Measurements from ENCODE around the gene WDR45B.

WDR45B gene

DNA sequence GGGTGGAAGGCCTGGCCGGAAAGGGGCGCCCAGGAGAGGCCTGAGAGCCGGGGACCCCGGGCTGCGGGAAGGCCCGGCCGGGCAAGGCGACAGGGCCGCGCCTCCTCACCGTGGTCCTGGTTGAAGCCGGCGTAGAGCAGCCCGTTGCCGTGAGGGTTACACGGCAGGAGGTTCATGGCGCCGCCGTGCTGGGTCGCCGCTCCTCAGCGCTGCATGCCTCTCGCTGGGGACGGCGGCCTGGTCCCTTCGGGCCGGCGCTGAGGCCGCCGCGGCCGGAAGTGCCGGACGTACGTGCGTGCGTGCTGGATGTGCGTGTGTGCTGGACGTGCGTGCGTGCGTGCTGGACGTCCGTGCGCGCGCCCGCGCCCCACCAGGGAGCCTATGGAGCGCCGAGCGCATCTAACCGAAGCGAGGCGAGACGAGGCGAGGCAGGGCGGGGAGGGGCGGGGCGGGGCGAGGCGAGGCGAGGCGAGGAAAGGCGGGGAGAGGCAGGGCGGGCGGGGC lies at the start of gene WDR45B:
Gene WDR45B, minus strand, starts transcription at position 280 of the 504 bp plus-strand sequence. Its CDS starts 104 bp downstream, at position 176.
- peak; percentile 87 for DNase-seq

DNA sequence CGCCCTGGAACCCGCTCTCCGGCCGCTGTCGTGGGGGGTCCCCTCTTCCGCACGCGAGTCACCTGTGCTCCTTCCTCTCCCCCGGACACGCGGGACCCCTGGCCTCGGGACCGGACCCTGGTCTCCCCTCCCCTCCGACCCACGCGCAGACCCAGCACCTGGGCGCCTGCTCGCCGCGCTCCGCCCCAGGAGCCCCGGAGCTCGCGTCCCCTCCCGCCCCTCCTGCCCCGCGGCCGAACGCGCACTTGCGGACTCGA lies 49.5 kb upstream of the WDR45B start:
- no peak for DNase-seq

DNA sequence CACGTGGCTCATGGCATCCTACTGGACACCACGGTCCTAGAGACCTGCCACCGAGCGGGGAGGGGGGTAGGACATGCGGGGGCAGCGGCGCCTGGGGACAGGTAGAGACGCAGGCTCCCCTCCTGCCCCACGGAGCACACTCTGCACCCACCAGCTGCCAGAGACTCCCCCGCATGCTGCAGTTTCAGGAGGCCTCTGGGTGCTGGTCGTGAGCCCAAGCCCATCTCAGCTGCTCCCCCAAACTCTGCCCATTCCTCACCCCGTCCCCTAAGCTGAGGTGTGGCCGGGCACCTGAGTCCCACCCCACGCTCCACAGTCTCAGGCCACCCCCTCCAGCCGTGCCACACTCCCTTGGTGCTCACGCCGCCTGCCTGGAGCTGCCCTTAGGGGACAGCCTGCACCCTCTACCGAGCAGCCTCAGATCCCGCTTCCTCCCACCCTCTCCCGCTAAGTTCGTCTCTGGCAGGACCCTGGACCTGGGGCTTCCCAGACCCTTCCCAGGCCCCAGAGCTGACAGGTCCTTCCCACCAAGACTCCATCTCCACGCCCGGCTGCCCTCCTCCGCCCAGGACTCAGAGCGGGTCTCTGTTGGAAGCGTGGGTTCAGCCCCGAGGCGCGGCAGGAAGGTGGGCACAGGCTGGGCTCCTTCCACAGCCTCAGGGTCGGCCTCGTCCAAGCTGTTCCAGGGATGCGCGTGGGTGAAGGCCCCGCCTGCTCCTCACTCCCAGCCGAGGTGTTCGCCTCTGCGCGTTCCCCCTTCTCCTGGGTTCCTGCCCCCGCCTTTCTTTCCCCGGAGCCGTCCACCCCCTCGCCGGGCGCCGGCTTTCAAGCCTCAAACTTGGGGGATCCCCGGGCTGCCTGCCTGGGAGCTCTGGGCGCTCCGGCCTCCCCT lies 48.9 kb upstream of the WDR45B start:
- peak; percentile 19 for DNase-seq

DNA sequence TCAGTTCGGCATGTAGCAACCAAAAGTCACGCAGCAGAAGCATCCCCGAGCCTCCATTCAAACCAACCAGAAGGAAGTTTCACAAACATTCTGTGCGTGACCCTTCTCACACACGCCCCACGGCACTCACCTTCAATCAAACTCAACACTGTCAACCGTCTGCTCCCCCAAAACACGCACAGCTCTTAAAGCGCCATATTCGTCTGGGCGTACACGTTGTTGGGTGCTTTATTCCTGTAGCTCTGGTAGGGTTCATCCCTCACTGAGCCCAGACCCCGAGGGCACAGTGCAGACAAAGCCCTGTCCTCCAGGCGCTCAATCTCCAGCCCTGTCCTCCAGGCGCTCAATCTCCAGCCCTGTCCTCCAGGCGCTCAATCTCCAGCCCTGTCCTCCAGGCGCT lies 48.0 kb upstream of the WDR45B start:
- DNase-seq = no peak

DNA sequence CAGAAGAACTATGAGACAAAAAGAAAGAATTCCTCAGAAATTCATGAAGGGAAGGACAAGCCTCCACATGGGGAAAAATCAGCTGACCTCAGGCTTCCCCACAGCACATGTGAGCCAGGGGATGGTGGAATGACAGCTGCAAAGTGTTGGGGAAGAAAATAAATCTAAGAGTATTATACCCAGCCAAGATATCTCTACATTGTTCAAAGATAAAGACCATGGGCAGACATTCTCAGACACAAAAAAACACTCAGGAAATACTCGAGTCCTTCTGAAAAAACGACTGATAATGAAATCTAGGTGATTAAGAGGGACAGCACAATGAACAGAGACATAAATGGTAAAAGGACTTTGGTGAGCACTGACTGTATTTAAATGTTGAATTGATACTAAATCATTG lies 46.4 kb upstream of the WDR45B start:
- DNase-seq = no peak

DNA sequence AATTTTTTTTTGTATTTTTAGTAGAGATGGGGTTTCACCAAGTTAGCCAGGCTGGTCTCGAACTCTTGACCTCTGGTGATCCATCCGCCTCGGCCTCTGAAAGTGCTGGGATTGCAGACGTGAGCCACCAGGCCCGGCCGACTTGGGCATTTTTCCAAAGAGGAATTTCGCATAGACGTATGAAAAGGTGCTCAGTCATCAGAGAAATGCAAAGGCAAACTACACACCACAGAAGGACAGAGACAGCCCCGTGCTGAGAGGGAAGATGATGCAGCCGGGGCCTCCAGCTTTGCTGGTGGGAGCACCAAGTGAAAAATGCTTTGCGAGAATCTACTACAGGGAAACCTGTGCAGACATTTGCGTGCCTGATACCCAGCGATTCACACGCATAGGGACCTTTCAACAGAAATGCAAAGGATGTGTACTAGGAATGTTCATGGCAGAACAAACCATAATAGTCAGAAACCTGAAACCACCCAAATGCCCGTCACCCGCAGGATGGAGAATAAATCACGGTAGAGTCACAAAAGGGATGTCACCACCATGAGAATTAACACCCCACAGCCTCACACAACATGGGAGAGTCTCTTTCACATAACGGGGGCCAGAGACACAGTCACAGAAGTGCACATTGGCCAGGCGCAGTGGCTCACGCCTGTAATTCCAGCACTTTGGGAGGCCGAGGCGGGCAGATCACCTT lies 45.1 kb upstream of the WDR45B start:
- no peak for DNase-seq

DNA sequence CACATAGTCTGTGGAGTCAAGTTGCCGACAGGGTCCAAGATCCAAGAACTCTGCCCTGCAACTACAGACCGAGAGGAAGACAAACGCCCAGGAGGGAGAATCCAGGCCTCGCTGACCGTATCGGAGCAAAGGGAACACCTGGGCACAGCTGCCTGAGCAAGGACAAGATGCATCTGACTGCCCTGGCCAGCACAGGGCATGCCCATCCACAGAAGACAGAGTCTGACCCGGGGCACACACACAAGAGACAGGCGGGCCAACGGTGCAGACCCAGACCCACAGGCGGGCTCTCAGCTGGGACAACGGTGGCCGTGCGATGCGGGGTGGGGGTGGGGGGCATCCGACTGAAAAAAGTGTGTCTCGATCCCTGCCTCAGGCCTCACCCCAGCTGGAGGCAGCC lies 44.0 kb upstream of the WDR45B start:
- DNase-seq = no peak

DNA sequence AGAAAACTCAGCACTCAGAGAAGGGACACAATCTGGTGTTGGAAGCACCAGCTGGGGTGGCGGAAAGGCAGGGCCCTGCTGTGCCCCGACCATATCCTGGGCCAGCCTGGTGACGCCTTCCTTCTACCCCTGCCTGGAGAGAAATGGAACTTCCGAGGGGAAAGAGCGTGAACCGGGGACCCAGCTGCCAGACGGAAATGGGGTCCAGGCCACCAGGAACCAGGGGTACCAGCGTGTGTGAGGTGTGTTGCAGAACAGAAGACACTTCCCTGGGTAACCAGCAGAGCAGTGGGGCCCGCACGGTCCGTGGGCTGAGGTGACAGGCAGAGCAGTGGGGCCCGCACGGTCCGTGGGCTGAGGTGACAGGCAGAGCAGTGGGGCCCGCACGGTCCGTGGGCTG lies 43.5 kb upstream of the WDR45B start:
- no peak for DNase-seq

DNA sequence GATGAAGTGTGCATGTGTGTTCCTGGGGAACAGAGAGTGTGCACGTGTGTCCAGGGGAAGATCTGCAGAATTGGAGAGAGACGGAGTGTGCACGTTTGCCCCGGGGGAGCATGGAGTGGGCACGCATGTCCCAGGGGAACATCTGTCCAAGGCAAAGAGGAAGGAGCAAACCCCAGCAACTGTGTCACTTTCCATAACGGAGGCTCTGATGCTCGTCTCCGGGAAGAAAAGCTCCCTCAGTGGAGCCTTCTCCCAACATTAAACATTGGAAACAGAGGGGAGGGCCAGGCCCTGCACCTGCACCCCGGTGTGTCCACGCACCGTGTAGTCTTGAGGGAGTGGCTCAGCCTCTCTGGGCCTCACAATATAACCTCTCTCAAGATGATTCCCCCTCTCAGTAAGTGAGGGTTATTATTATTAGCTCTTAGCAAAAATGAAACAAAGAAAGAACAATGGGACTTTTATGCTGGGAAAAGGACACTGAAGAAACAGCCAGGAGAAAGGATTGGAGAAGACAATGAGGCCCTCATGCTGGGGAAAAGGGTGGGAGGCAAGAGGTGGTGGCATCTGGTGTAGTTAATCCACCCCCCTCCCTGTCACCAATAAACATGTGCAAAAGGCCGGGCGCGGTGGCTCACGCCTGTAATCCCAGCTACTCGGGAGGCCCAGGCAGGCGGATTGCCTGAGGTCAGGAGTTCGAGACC lies 42.7 kb upstream of the WDR45B start:
- DNase-seq = no peak

DNA sequence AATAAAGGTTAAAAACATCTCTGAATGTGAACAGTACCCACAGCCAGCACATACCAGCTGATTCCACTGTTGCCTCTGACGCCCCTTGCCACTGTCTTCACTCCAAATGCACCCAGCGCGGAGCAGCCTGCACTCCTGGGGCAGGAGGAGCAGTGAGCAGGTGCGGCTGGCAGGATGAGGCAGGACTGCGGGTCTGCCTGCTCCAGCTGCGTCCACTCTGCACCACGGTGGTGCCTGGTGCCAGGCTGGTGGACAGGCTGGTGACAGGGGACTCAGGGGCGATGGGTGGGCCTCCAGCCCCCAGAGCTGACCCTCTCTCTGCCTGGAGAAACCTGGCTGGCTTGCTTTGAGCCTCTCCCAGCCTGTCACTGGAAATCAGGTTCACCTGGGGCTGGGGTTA lies 40.8 kb upstream of the WDR45B start:
- DNase-seq = no peak

DNA sequence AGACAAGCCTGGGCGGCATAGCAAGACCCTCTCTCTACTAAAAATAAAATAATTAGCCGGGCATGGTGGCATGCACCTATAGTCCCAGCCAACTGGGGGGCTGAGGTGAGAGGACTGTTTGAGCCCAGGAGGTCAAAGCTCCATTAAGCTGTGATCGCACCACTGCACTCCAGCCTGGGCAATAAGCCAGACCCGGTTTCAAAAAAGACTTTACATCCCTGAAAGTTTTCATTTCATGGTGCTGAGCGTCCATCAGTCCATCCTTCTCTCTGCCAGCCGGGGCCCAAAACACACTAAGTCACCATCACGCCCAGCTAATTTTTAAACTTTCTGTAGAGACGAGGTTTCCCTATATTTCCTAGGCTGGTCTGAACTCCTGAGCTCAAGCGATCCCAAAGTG lies 39.6 kb upstream of the WDR45B start:
- no peak for DNase-seq

DNA sequence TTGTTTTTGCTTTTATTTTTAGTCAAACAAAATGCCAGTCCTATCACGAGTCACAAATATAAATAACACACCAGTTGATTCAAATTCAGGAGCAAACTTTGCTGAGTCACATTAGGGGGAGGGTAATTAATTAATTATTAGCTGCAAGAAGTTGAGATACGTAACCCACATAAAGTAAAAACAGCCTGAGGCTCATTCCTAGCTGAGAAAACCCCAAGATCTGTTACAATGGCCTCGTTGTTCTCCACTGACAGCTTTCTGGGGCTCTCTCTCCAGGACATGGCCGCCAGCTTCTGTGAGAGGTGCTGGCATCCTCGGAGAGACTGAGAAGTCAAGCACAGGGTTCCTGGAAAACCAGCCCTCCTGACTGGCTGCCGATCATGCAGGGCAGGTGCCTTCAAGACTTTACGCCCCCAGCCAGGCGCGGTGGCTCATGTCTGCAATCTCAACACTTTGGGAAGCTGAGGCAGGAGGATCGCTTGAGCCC lies 39.2 kb upstream of the WDR45B start:
- no peak for DNase-seq

DNA sequence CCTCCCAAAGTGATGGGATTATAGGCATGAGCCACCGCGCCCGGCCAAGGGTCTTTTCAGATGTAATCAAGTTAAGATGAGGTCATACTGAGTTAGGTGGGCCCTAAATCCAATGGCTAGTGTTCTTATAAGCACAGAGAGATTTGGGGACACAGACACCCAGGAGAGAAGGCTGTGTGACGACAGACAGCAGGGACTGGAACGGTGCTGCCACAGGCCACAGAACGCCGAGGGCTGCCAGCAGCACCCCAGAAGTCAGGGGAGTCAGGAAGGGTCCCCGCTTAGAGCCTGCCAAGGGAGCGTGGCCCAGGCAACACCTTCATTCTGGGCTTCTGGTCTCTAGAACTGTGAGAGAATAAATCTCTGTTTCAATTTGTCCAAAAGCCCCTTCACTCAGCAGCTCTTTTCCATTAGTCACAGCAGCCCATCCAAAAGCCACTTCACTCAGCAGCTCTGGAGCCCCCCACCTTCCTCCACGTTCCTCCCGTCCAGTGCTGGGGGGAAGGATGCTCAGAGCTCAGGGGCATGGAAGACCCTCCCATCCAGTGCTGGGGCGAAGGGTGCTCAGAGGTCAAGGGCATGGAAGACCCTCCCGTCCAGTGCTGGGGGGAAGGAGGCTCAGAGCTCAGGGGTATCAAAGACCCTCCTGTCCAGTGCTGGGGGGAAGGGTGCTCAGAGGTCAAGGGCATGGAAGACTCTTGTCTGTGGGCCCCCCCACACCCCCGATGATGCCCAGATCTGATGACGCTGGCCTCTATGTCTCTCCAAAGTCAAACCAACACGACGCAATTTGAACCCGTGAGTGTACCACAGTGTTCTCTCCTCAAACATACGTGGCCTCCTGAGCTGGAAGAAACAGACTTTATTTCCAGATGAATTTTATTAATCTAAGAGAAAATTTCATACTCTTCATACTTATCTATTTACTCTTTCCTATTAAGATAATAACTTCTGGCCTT lies 38.4 kb upstream of the WDR45B start:
- no peak for DNase-seq

DNA sequence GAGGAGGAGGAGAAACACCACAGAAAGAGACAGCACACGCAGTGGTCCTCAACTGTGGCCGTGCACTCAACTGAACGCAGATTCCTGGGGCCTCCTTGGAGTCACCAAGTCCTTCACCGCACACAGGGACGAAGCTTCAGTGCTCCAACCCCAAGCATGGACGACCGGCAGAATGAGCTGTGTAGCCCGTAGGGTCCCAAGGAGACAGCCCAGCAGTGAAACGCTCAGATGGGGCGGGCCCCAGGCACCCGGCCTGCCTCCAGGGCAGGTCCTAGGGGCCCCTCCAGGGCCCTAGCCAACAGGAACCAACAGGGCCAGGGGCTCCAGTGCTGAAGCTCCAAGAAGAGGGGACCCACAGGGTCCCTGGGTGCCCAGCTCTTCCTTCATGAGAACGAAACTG lies 37.0 kb upstream of the WDR45B start:
- DNase-seq = no peak

DNA sequence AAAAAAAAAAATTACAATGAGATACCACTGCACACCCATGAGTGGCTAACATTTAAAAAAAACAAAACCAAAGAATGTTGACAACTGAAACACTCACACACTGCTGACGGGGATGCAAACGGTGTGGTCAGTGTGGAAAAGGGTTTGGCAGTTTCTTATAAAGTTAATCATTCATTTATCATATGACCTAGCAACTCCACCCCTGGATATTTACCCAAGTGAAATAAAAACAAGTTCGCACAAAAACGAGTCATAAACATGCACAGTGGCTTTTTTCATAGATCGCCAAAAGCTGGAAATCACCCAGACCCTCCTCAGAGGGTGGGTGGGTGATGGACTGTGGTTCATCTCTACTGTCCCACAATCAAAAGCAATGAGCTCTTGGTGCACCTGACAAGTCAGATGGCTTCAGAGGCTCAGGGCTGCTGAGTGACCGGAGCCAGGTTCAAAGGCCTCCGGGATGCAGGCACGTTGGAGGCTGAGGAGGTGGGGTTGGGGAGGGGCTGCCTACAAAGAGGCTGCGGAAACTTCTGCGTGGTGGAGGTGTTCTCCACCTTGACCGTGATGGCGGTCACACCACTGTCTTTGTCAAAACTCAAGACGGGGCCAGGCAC lies 36.1 kb upstream of the WDR45B start:
- no peak for DNase-seq

DNA sequence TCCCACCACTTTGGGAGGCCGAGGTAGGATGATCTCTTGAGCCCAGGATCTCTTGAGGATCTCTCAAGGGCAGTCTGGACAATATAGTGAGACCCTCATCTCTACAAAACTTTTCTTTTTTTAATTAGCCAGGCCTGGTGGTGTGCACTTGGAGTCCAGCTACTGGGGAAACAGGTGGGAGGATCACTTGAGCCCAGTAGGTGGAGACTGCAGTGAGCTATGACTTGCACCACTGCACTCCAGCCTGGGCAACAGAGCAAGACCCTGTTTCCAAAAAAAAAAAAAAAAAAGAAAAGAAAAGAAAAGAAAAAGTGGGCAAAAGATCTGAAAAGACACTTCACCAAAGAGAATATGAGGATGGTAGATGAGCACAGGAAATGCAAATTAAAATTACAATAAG lies 35.3 kb upstream of the WDR45B start:
- no peak for DNase-seq

DNA sequence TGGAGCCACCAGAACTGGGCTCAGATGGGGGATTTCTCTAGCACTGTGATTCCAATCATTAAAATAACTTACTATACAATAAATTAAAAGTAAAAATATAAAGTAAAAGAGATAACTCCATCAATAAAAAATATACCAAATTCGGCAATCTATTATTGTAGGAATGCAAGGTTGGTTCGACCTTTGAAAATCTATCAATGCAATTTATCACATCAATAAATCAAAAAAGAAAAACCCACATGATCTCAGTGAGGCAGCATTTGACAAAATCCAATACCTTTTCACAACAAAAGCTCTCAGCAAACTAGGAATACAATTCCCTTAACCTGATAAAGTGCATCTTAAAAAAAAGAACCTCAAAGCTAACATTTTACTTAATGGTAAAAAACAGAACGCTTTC lies 33.3 kb upstream of the WDR45B start:
- no peak for DNase-seq

DNA sequence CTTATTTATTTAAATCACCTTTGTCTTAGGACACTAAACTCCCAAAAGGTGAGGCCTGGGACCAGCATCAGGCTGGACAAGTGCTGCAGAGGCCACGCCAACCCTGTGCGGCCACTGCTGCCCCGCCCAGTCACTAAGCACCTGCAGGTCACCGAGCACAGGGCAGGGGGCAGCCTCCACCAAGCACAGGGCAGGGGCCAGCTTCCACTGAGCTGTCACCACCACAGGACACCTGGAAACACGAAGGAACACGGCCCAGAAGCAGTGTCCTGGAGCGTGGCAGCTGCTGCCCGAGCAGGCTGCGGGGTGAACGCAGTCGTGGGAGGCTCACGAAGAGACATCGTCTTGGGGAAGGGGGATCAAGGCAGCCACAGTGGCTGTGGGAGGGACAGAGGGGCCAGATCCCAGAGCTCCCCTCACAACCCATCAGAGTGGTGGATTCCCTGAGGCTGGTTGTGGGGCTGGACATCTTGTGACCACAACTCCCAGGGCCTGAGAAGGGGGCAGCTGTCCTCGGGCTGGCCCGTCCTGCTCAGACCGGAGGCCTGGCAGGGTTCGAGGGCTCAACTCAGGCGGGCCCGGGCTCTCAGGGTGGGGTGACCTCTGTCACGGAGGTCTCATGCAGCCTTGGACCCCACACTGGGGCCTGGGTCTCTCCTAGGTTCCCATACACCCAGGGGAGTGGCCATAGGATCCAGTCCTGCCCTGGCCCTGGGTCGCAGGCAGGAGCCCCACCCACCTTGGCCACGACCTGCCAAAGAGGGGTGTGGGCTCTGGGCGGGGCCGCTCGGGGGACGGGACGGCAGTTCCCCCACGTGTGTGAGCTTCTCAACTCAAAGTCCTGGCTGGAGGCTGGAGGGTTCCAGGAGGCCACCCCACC lies 31.6 kb upstream of the WDR45B start:
- no peak for DNase-seq

DNA sequence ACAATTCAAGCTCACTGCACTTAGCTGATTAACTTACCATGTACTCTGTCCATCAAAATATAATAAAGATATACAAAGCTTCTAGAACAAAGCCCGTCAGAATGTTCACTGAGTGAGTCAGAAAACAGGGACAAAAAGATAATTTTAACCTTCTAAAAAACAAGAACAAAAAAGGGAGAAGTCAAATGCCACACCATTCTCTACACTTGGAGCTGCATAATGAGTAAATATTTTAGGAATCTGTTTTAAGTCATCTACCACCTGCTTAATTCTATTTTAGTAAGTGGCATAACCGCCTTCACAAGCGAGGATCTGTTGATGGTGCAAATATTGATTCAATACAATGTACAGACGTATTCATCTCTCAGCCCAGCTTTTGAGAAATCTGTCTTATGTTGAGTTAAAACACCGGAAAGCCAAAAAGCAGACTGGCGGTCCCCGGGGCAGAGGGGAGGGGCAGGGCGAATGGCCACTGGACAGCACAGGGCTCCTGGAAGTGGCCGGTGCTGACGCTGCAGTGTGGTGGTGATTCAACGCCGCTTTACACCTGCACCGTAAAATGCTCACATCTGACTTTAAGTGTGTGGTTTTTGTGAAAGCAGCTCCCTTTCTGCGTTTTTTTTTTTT lies 30.1 kb upstream of the WDR45B start:
- DNase-seq = no peak

DNA sequence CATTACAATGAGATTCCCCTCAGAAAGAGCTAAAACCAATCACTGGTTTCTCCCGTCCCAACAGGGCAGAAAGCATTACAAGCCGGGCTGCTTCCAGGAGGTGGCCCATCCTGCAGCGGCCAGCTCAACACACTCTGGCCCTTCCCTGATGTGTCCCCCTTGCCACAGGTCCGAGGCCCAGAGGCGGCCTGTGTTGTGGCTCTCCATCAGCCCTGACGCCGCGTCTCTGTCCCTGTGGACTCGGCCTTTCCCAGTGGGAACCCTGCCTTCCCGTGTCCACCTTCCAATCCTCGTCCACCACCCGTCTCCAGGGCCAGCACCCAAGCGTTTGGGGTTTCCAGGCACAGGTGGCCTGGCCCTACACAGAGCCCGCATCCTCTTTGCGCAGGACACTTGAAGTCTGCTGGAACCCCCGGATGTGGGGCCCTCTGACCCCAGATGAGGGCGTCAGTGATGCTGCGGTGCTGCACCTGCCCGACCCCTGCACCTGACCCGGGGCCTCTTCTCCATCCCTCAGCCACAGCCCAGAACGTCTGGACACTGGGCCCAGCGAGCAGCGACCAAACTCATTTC lies 29.2 kb upstream of the WDR45B start:
- DNase-seq = no peak
